WERI-Rb-1 (cell line): ENCODE measurements around the gene CIDEB.

Source experiments
- DNase-seq: peaks from one replicate; pipeline ENCODE4 v3.0.0-alpha.2; 2020
- H3K27ac ChIP-seq: fragments of 250-450 bp; sonication (Bioruptor Pico); 2 replicates; pipeline ENCODE4 v1.5.1; 2020; ENCODE audit warnings: mild to moderate bottlenecking, moderate library complexity
- H3K27me3 ChIP-seq: fragments of 250-450 bp; sonication (Bioruptor Pico); 2 replicates; pipeline ENCODE4 v1.5.1; 2021; ENCODE audit warnings: mild to moderate bottlenecking, low read depth, moderate library complexity; ENCODE audit not compliant: insufficient read depth, severe bottlenecking
- H3K36me3 ChIP-seq: fragments of 250-450 bp; sonication (Bioruptor Pico); 2 replicates; pipeline ENCODE4 v1.5.1; 2020; ENCODE audit warnings: mild to moderate bottlenecking, moderate library complexity
- H3K4me3 ChIP-seq: 2 replicates; pipeline ENCODE4 v1.5.1; 2011; ENCODE audit warnings: low read depth, mild to moderate bottlenecking, control low read depth, low read length
- H3K9me3 ChIP-seq: fragments of 250-450 bp; sonication (Bioruptor Pico); 2 replicates; pipeline ENCODE4 v1.5.1; 2021; ENCODE audit warnings: mild to moderate bottlenecking, moderate library complexity; ENCODE audit not compliant: severe bottlenecking
- CTCF ChIP-seq: IDR thresholded peaks from 2 replicates; pipeline ENCODE4 v1.5.1; 2011; ENCODE audit warnings: low read depth, mild to moderate bottlenecking, control low read depth, inconsistent platforms, low read length

The CIDEB gene

GRCh38 chr14:24339284-24340151 lies 31.7 kb upstream of the CIDEB start, which contains the start of gene RIPK3:
Gene RIPK3 (minus strand): TSS chr14:24339991. CDS start chr14:24339826, 165 bp downstream.
- Histone ChIP-seq H3K4me3 (no peak within 1 kb of the TSS), H3K9me3 (no peaks in the 10 kb centered on the region), H3K27ac (no peak within 1 kb of the TSS), H3K27me3 (no peaks in the 10 kb centered on the region), H3K36me3 (no peaks in the 10 kb centered on the region)
- TF ChIP-seq CTCF: no peak
- DNase-seq: no peak

- Histone ChIP-seq H3K27me3 (no peaks in the 10 kb centered on the region), H3K27ac (peak overlapping the region; percentile 61; the same call in 1 of the 2 replicates), H3K9me3 (no peaks in the 10 kb centered on the region), H3K4me3 (no peak overlapping the region), H3K36me3 (no peaks in the 10 kb centered on the region)
- no peak for TF ChIP-seq CTCF
- no peak for DNase-seq
Observed at GRCh38 chr14:24338843-24339242, 31.1 kb upstream of the CIDEB start.

GRCh38 chr14:24337824-24338175 lies 30.0 kb upstream of the CIDEB start:
- H3K36me3 ChIP-seq: no peaks in the 10 kb centered on the region
- DNase-seq: peak; percentile 74
- H3K9me3 ChIP-seq: no peaks in the 10 kb centered on the region
- peak overlapping the region; percentile 13; the same call in 1 of the 2 replicates for H3K4me3 ChIP-seq
- peaks cover 2% of the 10 kb centered on the region for H3K27me3 ChIP-seq
- peak overlapping the region; percentile 61 for H3K27ac ChIP-seq
- TF ChIP-seq CTCF: no peak

GRCh38 chr14:24337144-24337823 lies 29.5 kb upstream of the CIDEB start:
- no peaks in the 10 kb centered on the region for H3K9me3 ChIP-seq
- no peak overlapping the region for H3K4me3 ChIP-seq
- H3K27me3 ChIP-seq: peaks cover 2% of the 10 kb centered on the region
- peak overlapping the region; percentile 61 for H3K27ac ChIP-seq
- no peak for TF ChIP-seq CTCF
- no peaks in the 10 kb centered on the region for H3K36me3 ChIP-seq
- DNase-seq: no peak

- peaks cover 2% of the 10 kb centered on the region for H3K27me3 ChIP-seq
Observed at GRCh38 chr14:24335461-24336171, 27.8 kb upstream of the CIDEB start.

More at GRCh38 chr14:24335461-24336171, 27.8 kb upstream of the CIDEB start:
- Histone ChIP-seq H3K4me3 (no peak overlapping the region), H3K36me3 (no peaks in the 10 kb centered on the region), H3K27ac (no peak overlapping the region), H3K9me3 (no peaks in the 10 kb centered on the region)
- TF ChIP-seq CTCF: no peak
- no peak for DNase-seq
